HG02642 (cell line): ENCODE data around the gene KRT84.

Experiments used
- ATAC-seq: cut with Tn5 transposase; IDR thresholded peaks from one replicate; pipeline ENCODE4 v1.9.1; 2021; ENCODE audit warnings: mild to moderate bottlenecking; ENCODE audit not compliant: unreplicated experiment, poor library complexity

Gene KRT84

GRCh38 chr12:52385226-52385702 lies at the start of gene KRT84:
Gene KRT84, minus strand, starts transcription at chr12:52385652. Its CDS starts 67 bp downstream, at chr12:52385585.
- no peak for ATAC-seq

GRCh38 chr12:52434760-52435530 lies 49.5 kb upstream of the KRT84 start:
- no peak for ATAC-seq

GRCh38 chr12:52434081-52434733 lies 48.8 kb upstream of the KRT84 start, which contains the start of gene KRT75:
Gene KRT75, minus strand, starts transcription at chr12:52434371. Its CDS starts 67 bp downstream, at chr12:52434304.
- no peak for ATAC-seq

GRCh38 chr12:52433501-52434080 lies 48.1 kb upstream of the KRT84 start:
- ATAC-seq: no peak

GRCh38 chr12:52432559-52433207 lies 47.2 kb upstream of the KRT84 start:
- ATAC-seq: no peak

GRCh38 chr12:52428121-52428520 lies 42.7 kb upstream of the KRT84 start:
- ATAC-seq: no peak

- ATAC-seq: no peak
These were observed 41.6 kb upstream of the KRT84 start for GRCh38 chr12:52427083-52427482.

- no peak for ATAC-seq
These were observed 40.6 kb upstream of the KRT84 start for GRCh38 chr12:52426034-52426433.

- no peak for ATAC-seq
These were observed 40.0 kb upstream of the KRT84 start for GRCh38 chr12:52425466-52425865.

- no peak for ATAC-seq
These were observed 38.4 kb upstream of the KRT84 start for GRCh38 chr12:52423661-52424500.

- no peak for ATAC-seq
These were observed 37.6 kb upstream of the KRT84 start for GRCh38 chr12:52423035-52423434.

- no peak for ATAC-seq
These were observed 34.2 kb upstream of the KRT84 start for GRCh38 chr12:52419656-52420055.

GRCh38 chr12:52418576-52419110 lies 33.2 kb upstream of the KRT84 start:
- ATAC-seq: no peak

- no peak for ATAC-seq
These were observed 32.3 kb upstream of the KRT84 start for GRCh38 chr12:52417740-52418139.

GRCh38 chr12:52416795-52417194 lies 31.3 kb upstream of the KRT84 start:
- no peak for ATAC-seq

GRCh38 chr12:52415870-52416750 lies 30.7 kb upstream of the KRT84 start:
- ATAC-seq: no peak

- no peak for ATAC-seq
These were observed 29.5 kb upstream of the KRT84 start for GRCh38 chr12:52414936-52415335.

- ATAC-seq: no peak
These were observed 28.4 kb upstream of the KRT84 start for GRCh38 chr12:52413782-52414345.
